Measurements from ENCODE around the gene APPL1.

APPL1 gene, protein sequence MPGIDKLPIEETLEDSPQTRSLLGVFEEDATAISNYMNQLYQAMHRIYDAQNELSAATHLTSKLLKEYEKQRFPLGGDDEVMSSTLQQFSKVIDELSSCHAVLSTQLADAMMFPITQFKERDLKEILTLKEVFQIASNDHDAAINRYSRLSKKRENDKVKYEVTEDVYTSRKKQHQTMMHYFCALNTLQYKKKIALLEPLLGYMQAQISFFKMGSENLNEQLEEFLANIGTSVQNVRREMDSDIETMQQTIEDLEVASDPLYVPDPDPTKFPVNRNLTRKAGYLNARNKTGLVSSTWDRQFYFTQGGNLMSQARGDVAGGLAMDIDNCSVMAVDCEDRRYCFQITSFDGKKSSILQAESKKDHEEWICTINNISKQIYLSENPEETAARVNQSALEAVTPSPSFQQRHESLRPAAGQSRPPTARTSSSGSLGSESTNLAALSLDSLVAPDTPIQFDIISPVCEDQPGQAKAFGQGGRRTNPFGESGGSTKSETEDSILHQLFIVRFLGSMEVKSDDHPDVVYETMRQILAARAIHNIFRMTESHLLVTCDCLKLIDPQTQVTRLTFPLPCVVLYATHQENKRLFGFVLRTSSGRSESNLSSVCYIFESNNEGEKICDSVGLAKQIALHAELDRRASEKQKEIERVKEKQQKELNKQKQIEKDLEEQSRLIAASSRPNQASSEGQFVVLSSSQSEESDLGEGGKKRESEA

DNA sequence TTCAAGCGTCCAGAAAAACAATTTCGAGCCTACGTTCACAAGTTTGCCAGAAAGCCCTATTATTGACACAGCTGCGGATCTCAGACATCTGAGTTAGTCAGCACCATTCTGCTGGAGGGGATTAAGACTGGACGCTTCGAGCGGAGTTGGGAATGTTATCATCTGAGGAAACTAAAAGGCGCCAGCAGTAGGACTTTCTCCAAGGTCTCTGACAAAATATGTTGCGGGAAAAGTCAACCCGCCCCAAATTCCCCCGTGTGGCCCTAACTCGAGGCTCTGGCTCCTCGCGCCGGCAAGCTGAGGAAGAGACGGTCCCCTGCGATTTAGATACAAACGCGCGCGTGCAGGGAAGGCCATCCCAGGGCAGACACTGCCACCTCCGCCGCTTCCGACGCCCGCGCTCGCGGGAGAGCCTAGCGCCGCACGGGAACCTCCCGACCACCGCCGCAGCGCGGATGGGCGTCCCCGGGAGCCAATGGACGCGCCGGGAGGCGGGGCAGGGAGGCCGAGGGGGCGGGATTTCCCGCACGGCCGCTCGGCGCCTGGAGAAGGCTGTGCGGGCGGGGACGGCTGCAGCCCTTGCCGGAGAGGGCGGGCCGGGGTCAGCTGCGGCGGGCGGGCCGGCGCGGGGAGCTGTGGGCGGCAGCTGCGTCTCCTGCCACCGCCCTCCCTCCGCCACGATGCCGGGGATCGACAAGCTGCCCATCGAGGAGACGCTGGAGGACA, at the start of gene APPL1:
Gene APPL1 (plus strand): TSS at position 526 of the 726 bp plus-strand sequence. CDS start 155 bp downstream, at position 681.
- peak within 1 kb of the TSS; percentile 92 for H3K4me3 ChIP-seq (ENCODE audit: low read depth, low read length)
- TF ChIP-seq, protein P1, sequence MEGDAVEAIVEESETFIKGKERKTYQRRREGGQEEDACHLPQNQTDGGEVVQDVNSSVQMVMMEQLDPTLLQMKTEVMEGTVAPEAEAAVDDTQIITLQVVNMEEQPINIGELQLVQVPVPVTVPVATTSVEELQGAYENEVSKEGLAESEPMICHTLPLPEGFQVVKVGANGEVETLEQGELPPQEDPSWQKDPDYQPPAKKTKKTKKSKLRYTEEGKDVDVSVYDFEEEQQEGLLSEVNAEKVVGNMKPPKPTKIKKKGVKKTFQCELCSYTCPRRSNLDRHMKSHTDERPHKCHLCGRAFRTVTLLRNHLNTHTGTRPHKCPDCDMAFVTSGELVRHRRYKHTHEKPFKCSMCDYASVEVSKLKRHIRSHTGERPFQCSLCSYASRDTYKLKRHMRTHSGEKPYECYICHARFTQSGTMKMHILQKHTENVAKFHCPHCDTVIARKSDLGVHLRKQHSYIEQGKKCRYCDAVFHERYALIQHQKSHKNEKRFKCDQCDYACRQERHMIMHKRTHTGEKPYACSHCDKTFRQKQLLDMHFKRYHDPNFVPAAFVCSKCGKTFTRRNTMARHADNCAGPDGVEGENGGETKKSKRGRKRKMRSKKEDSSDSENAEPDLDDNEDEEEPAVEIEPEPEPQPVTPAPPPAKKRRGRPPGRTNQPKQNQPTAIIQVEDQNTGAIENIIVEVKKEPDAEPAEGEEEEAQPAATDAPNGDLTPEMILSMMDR (IDR thresholded peaks at IDR 0.05; ENCODE audit: borderline replicate concordance, insufficient read depth, low read depth, low read length): no peak

DNA sequence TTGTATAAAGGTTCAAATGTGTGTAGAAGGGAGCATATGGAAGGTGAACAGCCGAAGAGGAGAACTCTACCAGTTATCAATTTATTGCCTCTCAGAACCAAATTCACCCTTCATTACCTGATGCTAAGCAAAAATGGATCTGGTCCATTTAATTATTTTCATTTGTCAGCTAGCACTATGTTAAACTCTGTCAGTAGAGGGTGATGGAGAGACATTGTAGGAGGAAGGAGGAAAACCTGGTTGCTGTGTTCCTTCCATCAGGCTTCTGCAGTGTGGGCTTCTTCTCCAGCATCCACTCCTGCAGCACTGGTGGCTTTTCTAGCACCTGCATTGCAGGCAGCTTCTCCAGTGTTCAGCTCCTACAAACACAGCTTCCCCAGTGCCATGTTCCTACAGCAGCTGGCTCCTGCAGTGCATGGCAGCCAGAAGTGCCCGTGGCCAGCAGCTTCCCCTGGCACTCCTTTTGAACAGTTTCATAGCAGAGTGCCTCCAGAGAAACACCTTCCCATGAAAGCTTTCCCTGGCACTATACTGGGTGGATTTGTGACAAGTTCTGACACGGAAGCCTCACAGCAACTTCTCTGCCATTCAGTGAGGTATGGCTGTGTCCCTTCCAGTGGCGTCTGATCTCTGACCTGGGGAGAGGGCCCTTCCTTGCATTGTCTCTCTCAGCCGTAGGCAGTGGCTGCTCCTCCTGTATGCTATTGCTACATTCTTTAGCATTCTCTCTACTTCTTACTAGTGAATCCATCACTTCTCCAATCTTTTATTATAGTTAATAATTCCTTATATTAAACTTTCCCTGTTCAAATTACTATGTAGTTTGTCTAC, 47.7 kb upstream of the APPL1 start:
- TF ChIP-seq, protein P1 (IDR thresholded peaks at IDR 0.05; ENCODE audit: borderline replicate concordance, insufficient read depth, low read depth, low read length): peak; percentile 45; the same call in 1 of the 2 replicates
- H3K4me3 ChIP-seq (ENCODE audit: low read depth, low read length): no peak overlapping the region

DNA sequence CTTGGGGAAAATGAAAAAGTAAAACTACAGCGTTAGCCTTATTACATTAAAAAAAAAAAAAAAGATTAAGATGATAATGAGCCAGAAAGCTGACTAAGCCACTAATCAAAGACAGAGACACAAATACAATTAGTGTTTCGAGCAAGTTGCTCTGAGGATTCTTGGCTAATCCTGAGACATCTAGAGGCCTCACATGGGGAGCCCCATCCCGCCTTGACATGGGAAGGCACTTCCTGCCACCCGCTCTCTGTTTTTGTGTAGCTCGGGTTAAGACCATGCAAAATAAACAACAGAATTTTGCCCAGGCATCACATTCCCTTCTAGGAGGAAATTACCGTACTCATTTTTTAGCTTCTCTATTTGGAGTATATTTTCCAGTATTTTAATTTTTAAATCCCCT, 43.0 kb upstream of the APPL1 start:
- TF ChIP-seq, protein P1 (IDR thresholded peaks at IDR 0.05; ENCODE audit: borderline replicate concordance, insufficient read depth, low read depth, low read length): no peak
- no peak overlapping the region for H3K4me3 ChIP-seq (ENCODE audit: low read depth, low read length)

DNA sequence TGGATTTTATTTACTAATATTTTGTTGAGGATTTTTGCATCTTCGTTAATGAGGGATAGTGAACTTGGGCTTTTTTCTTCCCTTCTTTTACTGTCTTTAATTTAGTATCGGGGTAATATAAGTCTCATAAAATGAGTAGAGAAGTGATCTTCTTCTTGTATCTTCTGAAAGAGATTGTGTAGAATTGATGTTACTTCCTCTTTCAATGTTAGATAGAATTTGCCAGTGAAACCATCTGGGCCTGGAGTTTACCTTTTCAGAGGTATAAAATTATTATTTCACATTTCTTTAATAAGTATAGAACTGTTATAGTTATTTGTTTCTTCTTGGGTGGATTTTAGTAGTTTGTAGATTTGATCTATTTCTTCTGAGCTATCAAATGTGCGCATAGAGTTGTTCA, 35.5 kb upstream of the APPL1 start:
- TF ChIP-seq, protein P1 (IDR thresholded peaks at IDR 0.05; ENCODE audit: borderline replicate concordance, insufficient read depth, low read depth, low read length): no peak
- no peak overlapping the region for H3K4me3 ChIP-seq (ENCODE audit: low read depth, low read length)

DNA sequence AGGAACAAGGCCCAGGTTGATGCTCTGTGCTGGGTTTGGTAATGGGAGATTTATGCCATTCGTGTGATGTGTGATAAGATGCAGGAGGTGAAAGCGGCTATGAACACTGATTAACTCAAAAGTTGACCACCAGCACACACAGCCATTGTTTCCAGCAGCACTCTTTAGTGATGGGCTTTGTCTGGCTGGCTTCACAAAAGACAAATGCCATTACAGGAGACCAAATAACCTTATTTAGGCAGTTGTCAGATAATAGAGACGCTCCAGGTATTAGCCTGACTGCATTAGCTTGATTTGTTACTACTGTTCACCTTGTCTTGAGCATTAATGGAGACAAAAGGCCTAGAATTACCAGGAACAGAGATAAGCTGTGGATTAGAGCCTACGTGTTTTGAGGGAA, 32.9 kb upstream of the APPL1 start:
- H3K4me3 ChIP-seq (ENCODE audit: low read depth, low read length): no peak overlapping the region
- TF ChIP-seq, protein P1 (IDR thresholded peaks at IDR 0.05; ENCODE audit: borderline replicate concordance, insufficient read depth, low read depth, low read length): no peak

DNA sequence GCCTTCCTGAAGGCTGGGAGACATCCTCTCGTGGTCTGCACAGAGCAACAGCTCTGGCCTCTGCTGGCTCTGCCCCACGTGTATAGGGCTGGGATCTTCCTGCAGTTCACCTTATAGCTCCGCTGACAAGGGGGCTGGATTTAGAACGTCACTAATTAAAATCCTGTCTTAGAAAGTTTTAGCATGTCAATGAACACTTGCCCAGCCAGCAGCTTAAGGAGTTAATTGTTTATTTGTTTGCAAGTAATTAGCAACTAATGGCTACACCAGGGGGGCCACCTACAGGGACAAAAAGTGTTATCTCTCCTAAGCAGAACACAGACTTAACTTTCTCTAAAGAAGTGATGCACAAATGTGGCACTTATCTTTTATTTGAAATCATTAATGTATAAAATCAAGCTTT, 27.6 kb upstream of the APPL1 start, which contains the start of gene HESX1:
Gene HESX1 (minus strand): TSS at position 84 of the 403 bp plus-strand sequence. CDS start 60 bp downstream, at position 24.
- H3K4me3 ChIP-seq (ENCODE audit: low read depth, low read length): no peak within 1 kb of the TSS
- TF ChIP-seq, protein P1 (IDR thresholded peaks at IDR 0.05; ENCODE audit: borderline replicate concordance, insufficient read depth, low read depth, low read length): no peak

Measured in GM12875 (cell line).